ENCODE measurements around the gene SRXN1.

DNA sequence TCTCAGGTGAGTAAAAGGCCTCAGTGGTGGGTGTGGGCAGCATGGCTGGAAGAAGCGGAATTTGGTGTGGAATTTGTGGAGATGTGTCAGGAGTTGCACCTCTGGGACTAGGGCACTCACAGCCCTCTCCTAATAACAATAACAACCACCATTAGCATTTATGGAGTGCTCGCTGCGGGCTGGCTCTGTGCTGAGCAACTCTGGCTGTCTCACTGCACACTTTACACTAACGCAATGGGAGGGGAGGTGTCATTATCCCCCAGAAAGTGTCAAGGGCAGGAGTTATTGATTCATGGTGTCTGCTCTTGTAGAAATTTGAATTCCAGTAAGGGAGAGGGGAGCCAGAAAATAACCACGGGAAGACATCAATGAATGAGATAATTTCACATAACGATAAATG lies 45.3 kb upstream of the SRXN1 start:
- TF ChIP-seq EP300 (IDR thresholded peaks at IDR 0.05) (no peak), POLR2A (IDR thresholded peaks at IDR 0.05) (no peak), CTCF (IDR thresholded peaks at IDR 0.05) (no peak)
